AG08395 (cell line): ENCODE data around the gene ALK.
A peak's percentile ranks its signal among the peaks of the same experiment; 100 is the strongest.

Experiments
- DNase-seq: peaks from one replicate; pipeline ENCODE4 v3.0.0; 2012; ENCODE audit warnings: mixed read lengths, low spot score

ALK gene

DNA sequence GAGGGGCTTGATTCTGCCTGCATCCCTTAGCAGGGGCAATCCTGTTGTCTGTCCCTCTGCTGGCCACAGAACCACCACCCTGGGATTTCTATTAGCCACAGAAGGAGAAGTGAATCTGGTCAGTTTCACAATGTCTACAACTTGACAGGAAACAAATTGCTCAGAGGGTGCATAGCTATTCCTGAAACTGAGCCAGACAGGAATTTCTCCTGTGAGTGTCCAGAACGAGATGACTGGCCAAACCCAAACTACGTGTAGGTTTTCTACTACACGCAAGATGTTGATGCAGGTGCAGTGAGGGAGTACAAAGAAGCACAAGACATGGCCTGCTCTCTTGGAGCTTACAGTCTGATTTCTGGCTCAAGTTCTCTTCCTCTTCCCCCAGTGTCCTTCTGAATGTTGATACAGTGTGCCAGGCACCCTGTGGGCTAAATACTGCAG lies 604.3 kb downstream of the ALK start:
- DNase-seq: peak; percentile 6

DNA sequence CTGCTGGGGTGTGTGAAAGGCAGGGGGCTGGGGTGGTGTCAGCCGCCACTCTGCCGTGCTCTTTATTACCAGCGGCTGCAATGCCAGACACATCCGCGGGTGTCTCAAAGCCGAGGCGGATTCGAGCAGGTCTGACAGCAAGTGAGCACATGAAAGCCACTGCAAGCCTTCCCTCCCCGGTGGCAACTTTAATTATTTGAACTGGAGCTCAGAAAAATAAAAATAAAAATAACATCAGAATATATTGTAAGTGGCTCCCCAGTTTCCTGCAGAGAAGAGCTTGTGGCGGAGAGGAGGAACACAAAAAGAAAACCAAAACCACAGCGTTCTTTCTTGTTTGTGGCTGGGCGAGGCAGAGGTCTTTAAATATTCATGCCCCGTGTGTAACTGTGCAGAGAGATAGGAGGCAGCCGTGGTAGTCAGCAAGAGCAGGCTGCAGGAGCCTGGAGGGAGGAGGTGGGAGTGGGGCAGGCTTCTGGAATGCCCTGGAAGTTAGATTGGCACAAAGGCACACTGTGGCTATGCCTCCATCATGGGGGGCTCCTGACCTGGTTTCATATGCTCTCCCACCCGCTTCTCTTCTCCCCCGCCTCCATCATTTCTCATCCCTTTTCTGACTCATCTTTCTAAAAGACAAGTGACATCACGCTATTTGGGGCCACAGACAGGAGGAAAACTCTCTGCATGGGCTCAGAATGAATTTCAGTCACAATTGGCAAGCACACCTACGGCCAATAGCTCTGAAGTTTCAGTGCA lies 606.4 kb downstream of the ALK start:
- DNase-seq: peak; percentile 22

DNA sequence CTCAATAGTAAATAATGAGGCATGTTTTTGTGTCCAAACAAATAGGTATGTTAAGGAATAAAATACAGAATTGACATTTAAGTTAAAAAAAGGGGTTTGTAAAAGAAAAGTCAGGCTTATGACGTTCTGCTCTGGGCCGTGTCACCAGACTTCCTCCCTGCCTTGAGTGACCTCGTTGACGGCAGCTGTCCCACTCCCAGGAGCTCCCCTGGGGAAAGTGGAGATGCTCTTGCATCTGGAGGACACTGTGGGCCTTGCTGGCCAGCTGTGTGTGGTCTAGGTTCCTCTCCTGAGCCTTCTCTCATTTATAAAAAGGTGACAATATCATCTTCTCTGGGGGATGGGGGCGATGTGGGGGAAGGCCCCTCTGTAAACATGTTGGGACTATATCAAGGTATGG lies 609.9 kb downstream of the ALK start:
- no peak for DNase-seq

DNA sequence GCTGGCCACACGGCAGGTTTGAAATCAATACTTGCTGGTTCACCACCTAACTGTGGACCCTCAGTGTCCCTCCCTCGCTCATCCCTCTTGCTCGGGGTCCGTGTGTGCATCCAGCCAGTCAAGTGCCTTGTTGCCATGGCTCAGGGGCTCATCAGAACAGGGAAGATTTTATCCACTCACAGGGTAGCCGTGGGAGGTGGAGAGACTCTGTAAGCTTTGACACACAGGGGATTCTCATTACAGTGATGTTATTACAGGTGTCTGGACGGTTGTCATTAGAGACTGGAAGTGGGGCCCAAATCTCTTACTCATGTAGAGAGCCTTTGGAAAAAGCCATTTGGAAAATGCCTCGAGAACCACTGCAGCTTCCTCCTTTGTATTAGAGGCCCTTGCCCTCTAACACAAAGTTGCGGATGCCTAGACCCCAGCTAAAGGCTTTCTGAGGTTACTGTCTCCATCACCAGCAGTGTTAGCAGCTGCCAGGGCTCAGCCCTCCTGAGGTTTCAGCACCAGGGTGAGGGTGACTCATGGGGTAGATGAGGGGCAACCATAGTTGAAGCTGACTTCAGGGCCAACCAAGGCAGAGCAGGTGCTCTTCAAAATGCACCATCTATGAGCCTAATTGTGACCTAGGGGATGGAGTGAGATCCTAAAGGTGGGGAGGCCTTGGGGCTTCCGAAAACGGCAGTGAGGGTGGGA lies 610.6 kb downstream of the ALK start:
- no peak for DNase-seq

DNA sequence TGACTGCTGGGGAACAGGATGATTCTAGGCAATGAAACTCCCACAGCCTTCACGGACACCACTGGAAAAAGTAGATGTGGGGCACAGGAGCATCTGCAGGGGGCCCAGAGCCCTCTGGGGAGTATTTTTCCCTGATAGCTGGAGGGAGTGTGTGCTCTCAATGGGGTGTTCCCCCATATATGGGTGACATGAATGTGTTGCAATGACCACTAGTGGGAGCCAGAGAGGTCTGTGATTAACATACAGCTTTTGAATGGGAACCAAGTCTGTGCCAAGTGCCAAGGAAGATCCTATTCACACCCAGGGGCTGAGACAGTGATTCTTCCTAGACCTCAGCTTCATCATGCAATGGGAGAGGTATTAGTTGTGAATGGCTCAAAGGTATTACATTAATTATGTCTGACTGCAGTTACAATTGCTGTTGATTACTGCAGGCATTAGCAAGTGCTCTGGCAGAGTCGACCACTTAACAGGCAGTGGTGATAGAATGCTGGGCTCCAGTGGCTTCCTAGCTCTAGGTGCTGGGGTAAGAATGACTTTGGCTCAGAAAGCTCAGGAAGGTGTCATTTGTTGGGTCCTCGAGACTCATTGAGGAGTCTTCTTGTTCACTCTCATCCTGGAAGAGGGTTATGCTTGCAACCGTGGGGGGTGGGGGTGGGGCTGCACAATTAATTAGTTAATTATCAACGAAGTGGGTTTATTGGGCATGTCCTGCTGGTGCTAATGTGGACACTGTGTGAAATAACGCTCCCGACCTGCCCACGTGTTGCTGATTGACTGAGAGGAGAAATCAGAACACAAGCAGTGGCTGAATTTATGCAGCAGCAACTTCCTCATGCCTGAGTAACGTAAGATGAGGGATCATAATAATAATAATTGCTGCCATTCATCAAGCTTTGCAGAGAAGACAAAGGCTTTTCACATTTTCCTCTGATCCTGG lies 612.0 kb downstream of the ALK start:
- peak; percentile 63 for DNase-seq

DNA sequence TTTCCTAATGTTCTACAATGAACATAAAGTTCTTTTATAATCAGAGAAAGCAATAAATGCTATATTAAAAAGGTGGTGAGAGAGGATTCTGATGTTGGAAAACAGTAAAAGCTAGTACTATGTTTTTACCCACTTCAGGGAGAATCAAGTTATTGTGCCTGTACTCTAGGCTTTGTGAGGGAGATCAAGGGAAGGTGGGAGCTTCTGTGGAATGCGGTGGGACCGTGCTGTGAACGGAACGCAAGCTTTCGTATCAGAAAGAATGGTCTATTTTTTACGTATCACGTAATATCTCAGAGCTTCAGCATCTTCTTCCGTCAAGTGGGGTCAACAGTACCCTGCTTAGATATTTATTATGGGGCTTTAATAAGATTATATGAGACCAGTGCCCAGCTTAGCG lies 613.0 kb downstream of the ALK start:
- DNase-seq: no peak

DNA sequence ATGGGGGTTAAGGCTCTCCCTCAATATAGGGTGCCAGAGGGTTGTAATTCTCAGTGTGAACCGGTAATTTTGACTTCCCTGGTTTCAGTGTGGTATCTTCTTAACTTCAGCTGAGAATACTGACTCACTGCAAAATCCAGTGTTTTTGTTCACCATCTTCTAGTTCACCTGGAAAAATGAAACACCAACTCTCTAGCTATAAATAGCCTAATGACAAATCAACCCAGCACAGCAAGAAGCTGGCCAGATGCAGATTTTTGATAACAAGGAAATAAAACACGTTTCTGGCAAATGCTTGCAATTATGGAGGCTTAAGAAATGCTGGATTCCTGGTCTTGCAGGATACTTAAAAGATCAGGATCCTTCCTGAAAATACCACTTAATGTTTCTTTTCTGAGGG lies 613.9 kb downstream of the ALK start:
- DNase-seq: no peak

DNA sequence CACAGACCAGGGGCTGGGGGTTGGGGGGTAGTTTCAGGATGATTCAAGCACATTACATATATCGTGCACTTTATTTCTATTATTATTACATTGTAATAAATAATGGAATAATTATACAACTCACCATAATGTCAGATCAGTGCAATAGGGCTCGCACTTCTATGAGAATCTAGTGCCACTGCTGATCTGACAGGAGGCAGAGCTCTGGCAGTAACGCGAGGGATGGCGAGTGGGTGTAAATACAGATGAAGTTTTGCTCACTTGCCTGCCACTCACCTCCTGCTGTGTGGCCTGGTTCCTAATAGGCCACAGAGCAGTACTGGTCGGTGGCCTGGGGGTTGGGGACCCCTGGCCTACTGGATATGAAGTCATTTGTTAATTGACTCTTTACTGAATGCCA lies 615.6 kb downstream of the ALK start:
- DNase-seq: no peak

DNA sequence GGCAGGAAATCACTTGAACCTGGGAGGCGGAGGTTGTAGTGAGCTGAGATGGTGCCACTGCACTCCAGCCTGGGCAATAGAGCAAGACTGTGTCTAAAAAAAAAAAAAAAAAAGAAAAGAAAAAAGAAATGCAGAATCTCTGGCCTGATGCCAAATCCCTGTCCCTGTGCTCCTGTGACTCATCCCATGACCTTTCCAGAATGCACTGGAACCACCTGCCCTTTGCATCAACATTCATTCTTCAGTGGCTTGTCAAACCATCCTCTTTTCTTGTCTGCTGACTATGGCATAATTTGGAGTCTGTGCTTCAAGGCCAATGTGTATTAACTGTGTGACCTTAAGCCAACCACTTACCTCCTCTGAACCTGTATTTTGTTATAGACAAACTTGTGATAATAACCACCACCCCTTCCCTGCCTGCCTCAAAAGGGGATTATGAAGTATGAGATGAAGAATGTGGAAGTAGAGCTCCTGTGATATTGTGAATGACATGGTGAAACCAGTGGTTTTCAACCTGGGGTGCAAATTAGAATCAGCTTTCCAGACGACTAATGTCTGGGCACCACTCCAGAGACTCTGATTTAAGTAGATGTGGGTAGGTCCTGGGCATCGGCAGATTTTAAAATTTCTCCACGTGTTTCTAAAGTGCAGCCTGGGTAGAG lies 616.9 kb downstream of the ALK start:
- DNase-seq: no peak

DNA sequence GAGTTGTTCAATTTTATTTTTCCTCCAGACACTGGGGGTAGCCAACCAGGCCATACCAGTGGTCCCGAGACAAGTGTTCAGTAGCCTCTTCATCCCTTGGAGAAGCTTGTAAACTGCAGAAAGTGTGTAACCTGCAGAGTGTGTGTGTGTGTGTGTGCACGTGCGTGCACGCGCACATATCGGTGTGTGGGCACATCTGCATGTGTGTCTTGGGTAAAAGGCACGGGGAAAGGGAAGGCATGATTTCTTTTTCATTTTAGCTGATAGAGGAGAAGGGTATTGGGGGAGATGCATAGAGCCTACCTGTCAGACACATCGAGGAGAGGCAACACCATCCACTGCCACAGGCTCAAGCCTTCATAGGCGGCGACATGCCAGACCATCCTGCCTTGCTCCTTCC lies 624.8 kb downstream of the ALK start:
- DNase-seq: no peak

DNA sequence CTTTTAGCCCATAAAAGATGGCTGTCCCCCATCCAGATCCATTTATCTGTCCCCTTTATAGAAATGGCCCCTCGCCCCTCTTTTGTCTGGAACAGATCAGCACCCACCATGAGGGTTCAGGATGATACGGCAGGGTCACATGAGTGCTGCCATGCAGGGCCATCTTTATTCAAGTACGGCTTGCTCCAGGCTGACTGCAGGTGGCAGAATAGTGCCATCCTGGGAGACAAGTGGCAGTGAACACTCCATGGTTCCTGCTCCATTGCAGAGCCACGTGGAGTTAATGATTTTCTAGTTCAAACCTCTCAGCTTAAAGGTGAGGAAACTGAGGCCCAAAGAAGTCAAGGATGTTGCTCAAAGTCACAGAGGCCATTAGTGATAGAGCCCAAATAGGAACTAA lies 625.5 kb downstream of the ALK start:
- DNase-seq: peak; percentile 45

DNA sequence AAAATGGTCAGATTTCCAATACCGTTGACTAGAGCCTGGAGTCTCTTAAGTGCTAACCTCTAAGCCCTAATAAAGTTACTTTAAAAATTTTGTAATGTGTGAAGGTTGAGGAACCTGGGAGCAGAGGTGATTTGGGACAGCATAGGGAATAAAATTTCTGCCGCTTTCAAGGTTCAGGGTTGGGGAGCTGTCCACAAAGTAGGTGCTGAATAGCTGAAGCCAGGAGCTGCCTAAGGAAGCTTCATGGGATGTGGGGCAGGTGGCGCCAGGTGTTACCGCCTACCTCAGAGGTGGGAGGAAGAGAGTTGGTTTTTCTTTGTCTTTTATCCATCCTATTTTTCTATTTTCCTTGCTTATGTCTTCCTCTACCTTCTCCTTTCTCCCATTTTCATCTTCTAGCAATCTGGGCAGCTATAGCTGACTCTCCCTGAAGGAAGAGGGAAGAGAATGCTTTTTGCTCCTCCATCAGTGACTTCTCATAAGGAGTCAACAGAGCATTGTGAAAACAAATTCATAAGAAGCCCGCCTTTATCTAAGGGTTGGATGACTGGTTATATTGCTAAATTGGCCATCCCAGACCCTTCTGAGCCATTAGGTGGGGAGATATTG lies 627.5 kb downstream of the ALK start:
- peak; percentile 39 for DNase-seq

DNA sequence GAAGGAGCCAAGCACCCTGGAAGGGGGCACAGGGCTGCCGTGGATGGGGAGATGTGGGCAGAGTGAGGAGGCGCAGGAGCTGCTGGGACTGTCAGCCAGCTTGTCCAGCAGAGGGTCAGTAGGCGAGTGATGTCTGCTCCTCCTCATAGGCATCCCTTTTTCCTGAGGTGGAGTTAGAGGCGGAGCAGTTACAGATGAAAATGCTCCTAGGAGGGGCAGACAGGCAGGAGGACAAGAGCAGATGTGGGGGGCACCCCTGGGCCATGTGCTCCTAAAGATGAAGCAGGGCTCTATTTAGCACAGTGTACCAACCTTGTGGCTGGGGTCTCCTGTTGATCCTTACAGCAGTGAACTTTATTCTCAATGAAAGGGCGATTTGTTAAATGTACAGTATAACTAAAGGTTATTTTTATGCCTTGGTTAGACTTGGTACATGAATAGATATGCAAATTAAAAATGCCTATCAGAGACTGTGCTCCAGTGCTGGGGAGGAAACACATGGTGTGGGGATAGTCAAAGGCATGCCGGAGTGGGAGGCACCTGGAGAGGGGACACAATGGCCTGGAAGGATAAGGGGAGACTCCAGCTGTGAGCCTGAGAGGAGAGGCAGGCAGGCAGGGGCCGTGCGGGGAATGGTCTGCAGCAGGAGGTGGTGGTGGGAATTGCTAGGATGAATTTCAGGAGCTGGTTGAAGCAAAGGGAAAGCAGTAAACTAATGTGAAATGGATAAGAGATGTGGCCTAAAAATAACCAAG lies 630.9 kb downstream of the ALK start:
- DNase-seq: no peak

DNA sequence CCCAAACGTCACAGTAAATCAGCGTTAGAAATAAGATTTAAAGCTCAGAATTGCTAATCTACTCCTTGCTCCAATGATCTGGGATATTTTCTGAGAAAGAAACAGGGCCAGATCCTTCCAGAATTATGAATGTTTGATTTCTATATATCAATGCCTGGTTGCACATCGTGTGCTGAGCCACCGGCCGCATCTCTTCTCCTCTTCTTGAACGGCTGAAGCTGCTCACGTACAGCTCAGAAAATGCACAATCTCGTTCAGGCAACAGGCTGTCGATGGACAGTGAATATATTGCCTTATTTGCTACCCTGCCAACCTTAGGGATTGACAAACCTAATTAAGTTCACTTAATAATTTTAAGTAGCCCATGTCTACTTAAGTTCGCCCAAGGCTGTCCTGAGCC lies 636.7 kb downstream of the ALK start:
- no peak for DNase-seq

DNA sequence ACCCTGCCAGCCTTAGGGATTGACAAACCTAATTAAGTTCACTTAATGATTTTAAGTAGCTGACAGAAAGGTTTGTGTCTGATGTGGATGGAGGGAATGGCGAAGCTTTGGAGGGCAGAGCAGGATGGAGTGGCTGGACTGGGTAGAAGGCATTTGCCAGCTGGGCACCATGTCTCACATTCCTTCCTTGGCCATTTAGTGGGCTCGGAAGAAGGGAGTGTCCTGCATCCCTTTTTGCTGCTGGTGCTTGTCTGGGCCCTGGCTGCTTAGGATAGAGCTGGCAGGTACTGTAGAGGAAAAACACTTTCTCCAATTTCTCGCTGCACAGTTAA lies 639.5 kb downstream of the ALK start:
- DNase-seq: no peak

DNA sequence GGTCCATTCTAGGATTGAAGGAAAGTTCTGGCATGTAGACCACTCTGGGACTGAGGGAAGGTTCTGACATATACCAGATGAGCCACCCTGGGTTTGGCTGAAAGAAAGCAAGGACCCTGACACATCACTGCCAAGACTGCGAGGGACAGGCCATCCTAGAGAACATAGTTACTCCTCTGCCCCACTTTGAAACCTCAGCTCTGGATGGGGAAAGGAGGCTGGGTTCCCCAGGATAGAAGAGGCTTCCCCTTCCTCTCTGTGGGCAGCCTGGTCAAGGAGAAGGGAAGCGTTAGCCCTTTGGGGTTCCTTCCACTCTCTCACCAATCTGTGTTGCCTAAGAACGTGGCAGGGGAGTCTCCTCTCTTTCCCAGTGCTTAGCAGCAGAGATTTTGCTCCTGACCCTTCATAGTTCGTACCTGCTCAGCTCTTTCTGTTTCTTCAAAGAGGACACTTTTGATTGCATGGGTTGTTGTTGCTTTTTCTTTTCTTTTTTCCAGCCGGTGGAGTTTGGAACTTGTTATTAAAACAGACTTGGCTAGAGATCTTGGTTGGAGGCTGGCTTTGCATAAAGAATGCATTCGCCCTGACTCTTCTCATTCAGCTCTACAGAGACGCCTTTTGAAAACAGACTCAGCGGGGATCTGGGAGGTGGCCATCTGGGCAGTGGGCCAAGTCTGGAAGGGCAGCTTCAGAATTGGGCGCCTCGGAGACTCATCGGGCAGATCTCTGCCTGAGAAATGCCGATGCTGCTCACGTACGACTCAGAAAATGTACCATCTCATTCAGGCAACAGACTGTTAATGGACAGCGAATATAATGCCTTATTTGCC lies 640.1 kb downstream of the ALK start:
- no peak for DNase-seq

DNA sequence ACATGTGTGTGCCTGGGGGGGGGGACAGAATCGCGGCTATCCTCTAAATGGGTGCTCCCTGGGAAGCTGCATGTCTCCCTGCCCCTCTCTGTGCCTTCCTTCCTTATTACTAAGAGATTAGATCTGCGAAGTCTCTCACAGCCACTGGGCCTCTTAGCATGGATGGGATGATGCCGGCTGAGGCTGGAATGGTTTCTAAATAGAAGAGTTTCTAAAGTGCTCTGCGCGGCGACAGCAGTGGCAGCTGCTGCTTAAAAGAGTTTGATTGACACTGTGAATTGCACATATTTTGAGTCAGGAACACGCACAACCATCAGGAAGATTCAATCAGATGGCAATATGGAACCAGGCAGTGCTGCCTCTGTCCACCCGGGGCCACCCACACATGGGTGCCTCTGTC lies 642.4 kb downstream of the ALK start:
- DNase-seq: no peak

DNA sequence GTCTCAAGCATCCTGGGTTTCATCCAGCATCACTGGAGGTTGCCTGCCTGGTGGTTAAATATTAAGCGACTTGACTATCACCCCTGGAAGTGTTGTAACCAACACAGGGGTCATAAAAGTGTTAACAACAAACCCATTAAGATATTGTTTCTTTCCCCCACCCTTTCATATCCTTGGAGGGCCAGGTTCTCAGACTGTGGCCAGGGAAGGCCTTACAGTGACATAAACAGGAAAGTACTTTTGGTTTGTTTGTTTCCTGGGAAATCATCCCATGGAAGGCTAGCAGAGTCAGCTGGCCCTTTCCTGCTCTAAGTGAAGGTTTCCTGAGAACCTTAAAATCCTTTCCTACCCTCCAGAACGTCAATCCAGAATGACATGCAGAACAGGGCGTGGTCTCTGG lies 645.2 kb downstream of the ALK start:
- DNase-seq: no peak

DNA sequence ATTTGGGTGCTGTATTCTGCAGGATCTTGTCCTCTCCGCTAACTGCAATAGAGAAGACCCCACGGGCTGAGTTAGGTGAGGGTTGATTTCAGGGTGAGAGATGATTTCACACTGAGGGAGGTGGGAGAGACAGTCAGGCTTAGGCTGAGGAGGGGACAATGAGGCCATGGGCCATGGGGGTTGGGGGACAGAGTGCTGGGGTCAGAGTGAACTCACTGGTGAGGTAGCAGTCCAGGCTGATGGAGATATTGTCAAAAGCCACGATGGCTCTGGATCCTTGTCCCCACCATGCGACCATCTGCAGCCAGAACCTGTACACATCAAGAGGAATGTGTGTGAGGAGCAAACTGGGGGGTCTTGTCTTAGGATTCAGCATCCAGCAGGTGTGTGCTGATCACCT lies 646.2 kb downstream of the ALK start:
- DNase-seq: no peak
